ENCODE data around the gene NNT. TPM values are rescaled to one million over a fixed set of nuclear protein-coding genes. Genes with fewer than 3 reads are reported as not detected.

NNT gene
- total and polyA plus RNA-seq, 2 of the 13 experiments (the other 11 are each of a cell fraction or from before 2014, with no cell fraction given): 21.1 to 58.0 TPM

DNA sequence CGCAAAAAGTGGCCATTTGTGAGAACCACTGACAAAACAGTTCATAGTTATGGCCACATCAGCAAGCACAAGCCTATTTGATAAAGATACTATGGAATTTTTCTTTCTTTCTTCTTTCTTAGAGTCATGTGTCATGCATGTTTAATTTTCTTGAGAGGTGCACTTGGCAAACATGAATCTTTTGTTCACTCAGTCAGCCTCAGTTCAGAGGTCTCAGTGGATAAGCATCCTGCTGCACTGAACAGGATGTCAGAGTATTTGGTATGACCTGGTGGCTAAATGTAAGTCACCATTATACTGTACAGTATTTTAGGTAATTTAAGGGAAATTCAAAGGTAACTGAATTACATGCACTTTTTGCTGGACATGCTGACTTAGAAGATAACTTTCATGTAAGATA is 5.4 kb downstream of the NNT start:
- POLR2A ChIA-PET: no interaction called here

More for the DNA sequence above, 5.4 kb downstream of the NNT start:
- in situ Hi-C loops (cut with HindIII; ENCODE audit: extremely low pct_ligation_motif_present, low pct_unique_long_range_greater_than_20kb): no loop called here
- intact Hi-C loops (cut with micrococcal nuclease; ENCODE audit: unreplicated experiment): no loop called here
- FAIRE-seq (no peak), DNase-seq (ENCODE audit: low spot score) (no peak), ATAC-seq (no peak)
- CTCF ChIA-PET (ENCODE audit: low intra/inter-chr PET ratio, low total read pairs): no interaction called here
- Histone ChIP-seq H3K4me3 (replicated peaks in 1 of 3; ENCODE audit: insufficient read depth in 1 of 3, low read depth in 2 of 3, low read length in 3 of 3) (no peak overlapping the region), H3K27ac (ENCODE audit: extremely low read length, insufficient read depth, low read length) (no peak overlapping the region), H3K27me3 (ENCODE audit: control insufficient read depth in 1 of 2, insufficient read depth in 2 of 2, low read length in 2 of 2) (no peaks in the 10 kb centered on the region), H3K4me1 (ENCODE audit: insufficient read depth, low read length) (peaks cover 35% of the 10 kb centered on the region), H4K20me1 (ENCODE audit: insufficient read depth, low read length) (no peaks in the 10 kb centered on the region), H3K9ac (ENCODE audit: insufficient read depth, low read depth, low read length) (no peak overlapping the region), H3K4me2 (ENCODE audit: low read depth, low read length) (no peak overlapping the region), H3K79me2 (ENCODE audit: insufficient read depth, low read length) (peaks cover 6% of the 10 kb centered on the region), H3K36me3 (replicated peaks in 1 of 2; ENCODE audit: control insufficient read depth in 1 of 2, insufficient read depth in 2 of 2, low read length in 2 of 2) (peaks cover 3 to 25% of the 10 kb centered on the region in 2 experiments; a peak in 3 of 5 replicates), H3K9me3 (ENCODE audit: low read length) (no peaks in the 10 kb centered on the region), H2AFZ (ENCODE audit: low read length) (no peak overlapping the region)
- WGBS (ENCODE audit: low lambda C conversion rate): 88% methylated on average over 1 of the region's 1 CpG
- TF ChIP-seq ZNF446 (CRISPR knock-in tag; IDR thresholded peaks at IDR 0.05) (no peak), TBP (CRISPR knock-in tag; IDR thresholded peaks at IDR 0.05) (no peak), GATAD2A (CRISPR knock-in tag; IDR thresholded peaks at IDR 0.05) (no peak), ZMYM2 (CRISPR knock-in tag; IDR thresholded peaks at IDR 0.05) (no peak), CENPX (CRISPR knock-in tag; IDR thresholded peaks at IDR 0.05) (no peak), CAMTA2 (CRISPR knock-in tag; IDR thresholded peaks at IDR 0.05; ENCODE audit: borderline replicate concordance) (no peak), ZSCAN31 (CRISPR knock-in tag; IDR thresholded peaks at IDR 0.05; ENCODE audit: low read depth) (no peak), ZNF546 (CRISPR knock-in tag; conservative IDR thresholded peaks at IDR 0.05) (no peak), MYC (CRISPR knock-in tag; IDR thresholded peaks at IDR 0.05; ENCODE audit: borderline replicate concordance) (no peak), ZNF24 (IDR thresholded peaks at IDR 0.05) (no peak), KDM5B (CRISPR knock-in tag; IDR thresholded peaks at IDR 0.05; ENCODE audit: borderline replicate concordance) (no peak), WIZ (CRISPR knock-in tag; IDR thresholded peaks at IDR 0.05) (no peak), ZEB1 (IDR thresholded peaks at IDR 0.05; ENCODE audit: insufficient replicate concordance, low read depth) (no peak), GATA4 (IDR thresholded peaks at IDR 0.05; ENCODE audit: borderline replicate concordance, low read depth) (no peak), ZBTB21 (CRISPR knock-in tag; IDR thresholded peaks at IDR 0.05) (no peak)
- TF ChIP-seq, protein P1, sequence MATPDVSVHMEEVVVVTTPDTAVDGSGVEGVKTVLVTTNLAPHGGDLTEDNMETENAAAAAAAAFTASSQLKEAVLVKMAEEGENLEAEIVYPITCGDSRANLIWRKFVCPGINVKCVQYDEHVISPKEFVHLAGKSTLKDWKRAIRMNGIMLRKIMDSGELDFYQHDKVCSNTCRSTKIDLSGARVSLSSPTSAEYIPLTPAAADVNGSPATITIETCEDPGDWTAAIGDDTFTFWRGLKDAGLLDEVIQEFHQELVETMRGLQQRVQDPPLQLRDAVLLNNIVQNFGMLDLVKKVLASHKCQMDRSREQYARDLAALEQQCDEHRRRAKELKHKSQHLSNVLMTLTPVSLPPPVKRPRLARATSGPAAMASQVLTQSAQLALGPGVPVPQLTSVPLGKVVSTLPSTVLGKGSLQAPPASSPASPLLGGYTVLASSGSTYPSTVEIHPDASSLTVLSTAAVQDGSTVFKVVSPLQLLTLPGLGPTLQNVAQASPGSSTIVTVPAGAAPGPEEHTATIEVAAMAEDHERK (CRISPR knock-in tag; IDR thresholded peaks at IDR 0.05; ENCODE audit: low read depth): no peak
- TF ChIP-seq, protein P2, sequence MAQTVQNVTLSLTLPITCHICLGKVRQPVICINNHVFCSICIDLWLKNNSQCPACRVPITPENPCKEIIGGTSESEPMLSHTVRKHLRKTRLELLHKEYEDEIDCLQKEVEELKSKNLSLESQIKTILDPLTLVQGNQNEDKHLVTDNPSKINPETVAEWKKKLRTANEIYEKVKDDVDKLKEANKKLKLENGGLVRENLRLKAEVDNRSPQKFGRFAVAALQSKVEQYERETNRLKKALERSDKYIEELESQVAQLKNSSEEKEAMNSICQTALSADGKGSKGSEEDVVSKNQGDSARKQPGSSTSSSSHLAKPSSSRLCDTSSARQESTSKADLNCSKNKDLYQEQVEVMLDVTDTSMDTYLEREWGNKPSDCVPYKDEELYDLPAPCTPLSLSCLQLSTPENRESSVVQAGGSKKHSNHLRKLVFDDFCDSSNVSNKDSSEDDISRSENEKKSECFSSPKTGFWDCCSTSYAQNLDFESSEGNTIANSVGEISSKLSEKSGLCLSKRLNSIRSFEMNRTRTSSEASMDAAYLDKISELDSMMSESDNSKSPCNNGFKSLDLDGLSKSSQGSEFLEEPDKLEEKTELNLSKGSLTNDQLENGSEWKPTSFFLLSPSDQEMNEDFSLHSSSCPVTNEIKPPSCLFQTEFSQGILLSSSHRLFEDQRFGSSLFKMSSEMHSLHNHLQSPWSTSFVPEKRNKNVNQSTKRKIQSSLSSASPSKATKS (CRISPR knock-in tag; IDR thresholded peaks at IDR 0.05): no peak
- TF ChIP-seq, protein P3, sequence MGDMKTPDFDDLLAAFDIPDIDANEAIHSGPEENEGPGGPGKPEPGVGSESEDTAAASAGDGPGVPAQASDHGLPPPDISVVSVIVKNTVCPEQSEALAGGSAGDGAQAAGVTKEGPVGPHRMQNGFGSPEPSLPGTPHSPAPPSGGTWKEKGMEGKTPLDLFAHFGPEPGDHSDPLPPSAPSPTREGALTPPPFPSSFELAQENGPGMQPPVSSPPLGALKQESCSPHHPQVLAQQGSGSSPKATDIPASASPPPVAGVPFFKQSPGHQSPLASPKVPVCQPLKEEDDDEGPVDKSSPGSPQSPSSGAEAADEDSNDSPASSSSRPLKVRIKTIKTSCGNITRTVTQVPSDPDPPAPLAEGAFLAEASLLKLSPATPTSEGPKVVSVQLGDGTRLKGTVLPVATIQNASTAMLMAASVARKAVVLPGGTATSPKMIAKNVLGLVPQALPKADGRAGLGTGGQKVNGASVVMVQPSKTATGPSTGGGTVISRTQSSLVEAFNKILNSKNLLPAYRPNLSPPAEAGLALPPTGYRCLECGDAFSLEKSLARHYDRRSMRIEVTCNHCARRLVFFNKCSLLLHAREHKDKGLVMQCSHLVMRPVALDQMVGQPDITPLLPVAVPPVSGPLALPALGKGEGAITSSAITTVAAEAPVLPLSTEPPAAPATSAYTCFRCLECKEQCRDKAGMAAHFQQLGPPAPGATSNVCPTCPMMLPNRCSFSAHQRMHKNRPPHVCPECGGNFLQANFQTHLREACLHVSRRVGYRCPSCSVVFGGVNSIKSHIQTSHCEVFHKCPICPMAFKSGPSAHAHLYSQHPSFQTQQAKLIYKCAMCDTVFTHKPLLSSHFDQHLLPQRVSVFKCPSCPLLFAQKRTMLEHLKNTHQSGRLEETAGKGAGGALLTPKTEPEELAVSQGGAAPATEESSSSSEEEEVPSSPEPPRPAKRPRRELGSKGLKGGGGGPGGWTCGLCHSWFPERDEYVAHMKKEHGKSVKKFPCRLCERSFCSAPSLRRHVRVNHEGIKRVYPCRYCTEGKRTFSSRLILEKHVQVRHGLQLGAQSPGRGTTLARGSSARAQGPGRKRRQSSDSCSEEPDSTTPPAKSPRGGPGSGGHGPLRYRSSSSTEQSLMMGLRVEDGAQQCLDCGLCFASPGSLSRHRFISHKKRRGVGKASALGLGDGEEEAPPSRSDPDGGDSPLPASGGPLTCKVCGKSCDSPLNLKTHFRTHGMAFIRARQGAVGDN (CRISPR knock-in tag; IDR thresholded peaks at IDR 0.05): no peak
- TF ChIP-seq, protein P4, sequence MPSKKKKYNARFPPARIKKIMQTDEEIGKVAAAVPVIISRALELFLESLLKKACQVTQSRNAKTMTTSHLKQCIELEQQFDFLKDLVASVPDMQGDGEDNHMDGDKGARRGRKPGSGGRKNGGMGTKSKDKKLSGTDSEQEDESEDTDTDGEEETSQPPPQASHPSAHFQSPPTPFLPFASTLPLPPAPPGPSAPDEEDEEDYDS (CRISPR knock-in tag; IDR thresholded peaks at IDR 0.05): no peak
- BruUV-seq (replicated peaks): no TSS peak

Measured in HepG2 (cell line).